K562 (cell line): Measurements from ENCODE around the gene APIP. TPM values are rescaled to one million over a fixed set of nuclear protein-coding genes. Genes with fewer than 3 reads are reported as not detected.

Experiments used
- ETS1 ChIP-seq: conservative IDR thresholded peaks from 2 replicates; pipeline ENCODE4 v1.6.1; 2011; ENCODE audit warnings: low read depth, mild to moderate bottlenecking, low read length; ENCODE audit not compliant: control insufficient read depth
- FOXK1 ChIP-seq: sonication (generic); formaldehyde crosslinking; IDR thresholded peaks from 2 replicates; pipeline ENCODE4 v1.8.0; 2022; ENCODE audit warnings: missing genetic modification reagents, mild to moderate bottlenecking, borderline replicate concordance
- GATAD2A ChIP-seq: fragments of 450-650 bp; IDR thresholded peaks from 2 replicates; pipeline ENCODE4 v1.6.1; 2017
- HLTF ChIP-seq: fragments of 450-650 bp; IDR thresholded peaks from 2 replicates; pipeline ENCODE4 v1.6.1; 2016
- MAX ChIP-seq: sonication (generic); formaldehyde crosslinking; IDR thresholded peaks from 2 replicates; pipeline ENCODE4 v1.9.0; 2022; ENCODE audit warnings: mild to moderate bottlenecking, missing genetic modification reagents
- MTA3 ChIP-seq: fragments of 450-650 bp; formaldehyde crosslinking; IDR thresholded peaks from 2 replicates; pipeline ENCODE4 v1.6.1; 2017; ENCODE audit warnings: mild to moderate bottlenecking, borderline replicate concordance
- PHF21A ChIP-seq: fragments of 450-650 bp; IDR thresholded peaks from 2 replicates; pipeline ENCODE4 v1.6.1; 2017; ENCODE audit warnings: low read depth, borderline replicate concordance
- ZBTB11 ChIP-seq, 3 experiments: fragments of 200-800 bp in 1 of 3; fragments of 250-450 bp in 1 of 3; fragments of 450-650 bp in 1 of 3; sonication (Bioruptor Pico) in 1 of 3; sonication (Bioruptor generic) in 1 of 3; formaldehyde crosslinking in 1 of 3; IDR thresholded peaks; 2 replicates each; pipeline versions ENCODE4 v1.6.1 to v1.8.0; 2016 to 2022; ENCODE audit warnings: mild to moderate bottlenecking in 2 of 3, missing genetic modification characterization in 2 of 3, missing compliant biosample characterization in 1 of 3, moderate library complexity in 1 of 3
- polyA plus RNA-seq, 8 experiments: library from polyadenylated mRNA; depleted of rRNA in 4 of 8; stranded (reverse) in 5 of 8; unstranded in 3 of 8; fragments of >200 nt; fragmentation: Nextera tagmentation in 2 of 8; fragmentation: Illumina TruSeq in 1 of 8; extraction: Ambion mirVana in 2 of 8; extraction: Trizol in 1 of 8; gene quantifications; 2 replicates each; pipeline versions ENCODE4 v1.2.1 to v1.2.3, GENCODE V29; 2011 to 2014; ENCODE audit warnings: inconsistent platforms in 1 of 8, missing spikeins in 1 of 8
- total RNA-seq, 7 experiments: library from RNA; depleted of rRNA in 6 of 7; stranded (reverse); fragments of >200 nt in 6 of 7; fragmentation: Illumina TruSeq in 2 of 7; extraction: Trizol in 2 of 7; gene quantifications; 2 replicates each; pipeline versions ENCODE4 v1.2.1 to v1.2.3, GENCODE V29; 2011 to 2021; ENCODE audit warnings: low replicate concordance in 1 of 7

APIP gene
- total and polyA plus RNA-seq, 9 of the 15 experiments (the other 6 are each of a cell fraction or from before 2014, with no cell fraction given), result 63.7 to 110 (median 82.8) TPM

GRCh38 chr11:34916015-34916842 lies at the start of gene APIP, which contains the start of gene PDHX (continued):
- peak; percentile 24; the same call in 1 of the 2 replicates for TF ChIP-seq ETS1
- TF ChIP-seq MTA3, result no peak
- TF ChIP-seq GATAD2A, result no peak
- 0 out of 2 replicates have a peak, but pooled peaks have one; percentile 44 for TF ChIP-seq PHF21A
- TF ChIP-seq FOXK1 (CRISPR knock-in tag), result no peak
- TF ChIP-seq HLTF, result no peak
- peak; percentile 42; the same call in 1 of the 2 replicates for TF ChIP-seq MAX
- peak in 1 of 3 experiments; percentile 34; a peak in 2 of 6 replicates for TF ChIP-seq ZBTB11 (CRISPR knock-in tag; IDR thresholded peaks at IDR 0.05)
